ENCODE data around the gene RIBC2.

GRCh38 chr22:45399712-45400445 is 13.6 kb upstream of the RIBC2 start:
- no peak for TF ChIP-seq EZH2phosphoT487 (IDR thresholded peaks at IDR 0.05; ENCODE audit: borderline replicate concordance)
- TF ChIP-seq CTCF (conservative IDR thresholded peaks at IDR 0.05; ENCODE audit: low read length): no peak

Measured in Loucy (cell line).